Left cardiac atrium (tissue), 4 donors: Measurements from ENCODE around the gene PLOD2. TPM values are rescaled to one million over a fixed set of nuclear protein-coding genes. Genes with fewer than 3 reads are reported as not detected.
"Not testable (repeated sequence)": the region's sequence is repeated elsewhere in the genome, so short reads cannot be mapped to it uniquely, and the experiment has no call there.

Experiments
- ATAC-seq, 2 donors: fragments of 200-7000 bp; cut with Tn5 transposase; one replicate each; pipeline ENCODE4 v1.9.1; 2020; ENCODE audit warnings: mild to moderate bottlenecking in 2 of 2, moderate library complexity in 2 of 2
- DNase-seq: peaks from one replicate; pipeline ENCODE4 v3.0.0-alpha.2; 2020
- intact Hi-C, 2 donors: fragments of 100-400 bp; cut with DNase I; formaldehyde crosslinking; loops; one replicate each; pipeline versions ENCODE4 v1.14.1 to v1.15.1; 2022 to 2023
- total RNA-seq, 2 donors: library from RNA; stranded (reverse); fragmentation: NEBNext Ultra II Directional; extraction: Animal tissue kit (Norgen Biotek cat#: 25700); gene quantifications; one replicate each; pipeline ENCODE4 v1.2.1, GENCODE V29; 2021
- donor health status: DM: no; HTN: yes; CAD: no.
- donor health status: DM: no; HTN: yes; CAD: no; lungs with severe emphysema.
- donor health status: DM: yes; HTN: yes; CAD: no.
- donor health status: Dilated cardiomyopathy.

PLOD2 gene
- total RNA-seq, 2 donors from 2014 or later = 35.7 to 39.0 TPM

DNA sequence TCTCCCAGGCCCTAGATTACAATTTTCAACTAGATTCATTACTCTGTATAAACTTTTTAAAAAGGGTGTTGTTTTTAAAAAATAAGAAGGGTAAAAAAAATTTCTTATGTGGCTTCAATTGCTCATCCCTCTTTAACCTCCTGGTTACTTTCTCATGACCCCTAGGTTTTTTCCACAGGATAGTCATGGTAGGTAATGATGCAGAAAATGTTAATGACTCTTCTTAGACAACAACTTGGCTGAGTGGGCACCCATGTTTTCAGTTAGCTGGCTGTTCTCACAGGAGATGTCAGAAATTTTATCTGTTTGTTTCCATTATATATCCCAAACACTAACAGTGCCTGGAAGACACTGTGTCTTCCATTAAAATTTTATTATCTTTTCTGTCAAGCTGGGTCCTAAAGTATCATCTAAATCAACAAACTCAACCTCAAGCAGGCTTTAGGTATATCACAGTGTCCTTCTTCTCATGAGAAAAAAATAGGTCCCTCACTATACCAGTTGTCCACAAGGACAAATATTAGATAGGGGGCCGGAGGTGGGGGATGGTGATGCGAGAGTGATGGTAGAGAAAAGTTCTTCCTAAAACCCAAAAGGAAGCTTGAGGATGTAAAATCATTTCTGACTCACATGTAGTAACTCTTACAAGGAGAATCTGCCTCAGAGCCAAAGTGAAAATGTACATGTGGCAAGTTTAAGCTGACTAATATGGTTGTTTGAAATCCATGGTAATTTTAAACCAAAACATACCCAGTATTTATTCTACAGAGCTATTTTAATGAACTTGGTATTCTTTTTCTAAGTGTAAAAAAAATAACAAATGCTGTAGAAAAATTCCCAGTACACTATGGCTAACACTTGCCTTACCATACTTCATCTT, 43.3 kb downstream of the PLOD2 start:
- no peak for ATAC-seq
- DNase-seq = no peak
- intact Hi-C loops = no loop called here

DNA sequence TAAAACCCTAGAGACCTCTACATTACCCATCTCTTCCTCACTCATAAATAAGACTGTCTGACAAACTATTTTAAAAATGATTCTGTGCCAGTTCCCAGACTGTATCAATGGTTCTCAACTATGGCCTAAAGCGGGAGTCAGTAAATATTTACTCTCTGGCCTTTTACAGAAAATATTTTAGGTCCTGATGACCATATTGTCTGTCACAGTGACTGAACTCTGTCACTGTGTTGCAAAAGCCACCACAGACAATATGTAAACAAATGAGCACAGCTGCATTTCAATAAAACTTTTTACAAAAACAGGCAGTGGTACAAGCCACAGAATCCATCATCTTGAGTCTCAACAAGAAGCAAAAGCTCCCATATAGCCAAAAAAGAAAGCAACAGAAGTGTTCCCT, 45.4 kb downstream of the PLOD2 start:
- DNase-seq = no peak
- ATAC-seq = no peak
- intact Hi-C loops = no loop called here

DNA sequence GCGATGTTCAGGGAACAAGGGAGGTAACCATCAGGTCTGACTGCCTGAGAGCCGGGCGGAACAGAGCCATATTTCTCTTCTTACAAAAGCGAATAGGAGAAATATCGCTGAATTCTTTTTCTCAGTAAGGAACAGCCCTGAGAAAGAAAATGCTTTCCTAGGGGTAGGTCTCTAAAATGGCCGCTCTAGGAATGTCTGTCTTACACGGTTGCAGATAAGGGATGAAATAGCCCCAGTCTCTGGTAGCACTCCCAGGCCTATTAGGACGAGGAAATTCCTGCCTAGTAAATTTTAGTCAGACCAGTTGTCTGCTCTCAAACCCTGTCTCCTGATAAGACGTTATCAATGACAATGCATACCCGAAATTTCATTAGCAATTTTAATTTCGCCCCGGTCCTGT, 47.2 kb downstream of the PLOD2 start:
- ATAC-seq, DNase-seq, intact Hi-C loops: not testable (repeated sequence)

DNA sequence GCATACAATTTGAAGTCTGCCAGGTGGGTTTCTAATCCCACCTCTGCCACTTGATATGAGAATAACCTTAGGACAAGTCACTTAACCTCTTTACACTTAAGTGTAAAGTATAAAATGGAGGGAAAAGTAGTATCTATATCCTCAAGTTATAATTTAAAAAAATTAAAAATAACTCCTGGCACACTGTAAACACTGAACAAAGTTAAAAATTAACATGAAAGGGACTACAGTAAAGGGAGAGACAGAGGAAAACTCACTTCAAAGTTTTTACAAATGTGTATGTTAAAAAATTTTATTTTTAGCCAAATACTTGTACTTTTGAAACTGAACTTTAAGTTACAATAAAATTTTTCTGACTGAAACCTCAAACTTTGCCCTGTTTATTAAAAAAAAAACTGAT, 49.6 kb downstream of the PLOD2 start:
- intact Hi-C loops = no loop called here
- ATAC-seq = no peak
- DNase-seq = no peak

DNA sequence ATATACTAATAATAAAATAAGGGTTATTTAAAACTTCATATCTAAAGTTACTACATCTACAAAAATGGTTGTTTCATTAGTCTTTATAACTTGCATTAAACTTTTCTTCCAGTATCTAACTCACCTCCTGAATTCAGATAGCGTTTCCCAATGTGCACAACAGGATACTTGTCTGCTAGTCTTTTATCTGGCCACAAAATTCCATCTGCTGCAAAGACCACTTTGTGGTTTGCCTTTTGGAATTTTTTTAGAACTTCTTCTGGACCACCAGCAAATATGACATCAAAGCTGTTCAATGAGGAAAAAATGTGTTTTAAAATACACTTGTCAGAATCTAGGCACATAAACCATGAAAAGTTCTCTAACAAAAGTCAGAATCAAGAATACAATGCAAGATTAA, 50.8 kb downstream of the PLOD2 start:
- no peak for ATAC-seq
- intact Hi-C loops = no loop called here
- DNase-seq = no peak

DNA sequence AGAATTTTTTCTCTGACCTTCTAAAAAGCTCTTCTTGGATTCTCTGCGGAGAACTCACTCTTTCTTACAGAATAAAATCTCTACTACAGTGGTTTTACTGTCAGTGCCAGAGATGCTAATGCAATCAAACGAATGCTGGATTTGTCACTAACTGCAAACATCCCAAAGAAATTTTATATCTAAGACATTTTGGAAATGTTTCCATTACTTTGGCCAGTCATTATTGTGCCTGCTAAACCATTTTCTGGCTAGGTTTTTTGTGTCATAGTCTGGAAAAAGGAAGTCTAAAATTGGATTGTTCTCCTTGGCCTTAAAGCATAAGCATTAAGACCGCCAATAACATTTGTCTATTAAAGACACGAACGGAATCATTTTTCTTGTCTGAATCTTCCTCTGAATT, 54.0 kb downstream of the PLOD2 start:
- DNase-seq (no peak), ATAC-seq (no peak)
- intact Hi-C loops = no loop called here

DNA sequence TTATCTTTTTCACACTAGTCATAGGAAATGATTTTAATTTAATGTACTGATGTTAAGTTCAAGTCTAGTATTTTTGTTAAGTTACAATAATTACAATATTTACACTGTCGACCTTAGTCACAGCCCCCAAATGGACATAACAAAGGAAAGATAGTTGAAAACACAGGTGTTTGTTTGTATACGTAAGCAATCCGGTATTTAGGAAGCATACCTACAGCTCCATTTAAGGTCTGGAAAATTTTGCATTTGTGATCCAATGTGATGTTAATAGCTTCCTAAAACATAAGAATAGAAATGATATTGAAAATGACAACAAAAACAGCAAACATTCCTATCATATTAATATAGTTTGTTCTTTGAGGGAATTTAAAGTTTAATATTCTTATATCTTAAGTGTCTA, 56.9 kb downstream of the PLOD2 start:
- DNase-seq (no peak), ATAC-seq (no peak)

DNA sequence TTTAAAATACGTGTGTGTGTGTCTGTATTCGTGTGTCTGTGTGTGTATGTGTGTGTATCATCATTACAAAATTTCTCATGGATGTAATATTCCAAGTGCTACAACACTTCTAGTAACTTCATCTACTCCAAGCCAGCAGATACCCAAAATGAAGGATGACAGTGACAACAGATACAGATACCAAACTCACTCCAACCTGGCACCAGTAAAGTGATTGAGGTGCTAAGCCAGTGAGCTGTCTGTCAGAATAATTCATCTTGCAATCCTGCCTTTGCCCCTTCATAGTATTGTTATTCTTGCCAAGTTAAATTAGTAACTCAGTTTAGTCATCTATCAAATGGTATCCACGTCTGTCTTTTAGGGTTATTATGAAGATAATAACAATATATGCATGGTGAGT, 58.1 kb downstream of the PLOD2 start:
- intact Hi-C loops = no loop called here
- peak in 1 of 2 donors; percentile 37 for ATAC-seq
- no peak for DNase-seq

More for the DNA sequence above, 56.9 kb downstream of the PLOD2 start:
- intact Hi-C loops = no loop called here

DNA sequence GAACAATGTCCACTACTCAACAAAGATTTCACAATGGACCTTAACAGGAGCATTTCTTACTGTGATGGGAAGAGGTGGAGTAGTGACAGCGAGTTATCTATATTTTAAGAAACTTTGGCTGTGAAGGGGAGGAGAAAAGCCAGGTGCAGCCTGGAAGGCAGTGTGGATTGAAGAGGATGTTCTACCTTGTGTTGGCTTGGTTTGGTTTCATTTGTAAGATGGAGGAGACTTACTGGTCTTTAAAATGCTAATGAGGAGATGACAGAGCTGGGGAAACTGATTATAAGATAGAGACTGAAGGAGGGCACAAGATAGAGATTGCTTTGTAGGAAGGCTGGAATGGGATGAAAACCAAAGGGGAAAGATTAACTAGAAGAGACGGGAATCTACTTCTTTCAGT, 59.4 kb downstream of the PLOD2 start:
- ATAC-seq = no peak
- no peak for DNase-seq
- intact Hi-C loops = no loop called here

DNA sequence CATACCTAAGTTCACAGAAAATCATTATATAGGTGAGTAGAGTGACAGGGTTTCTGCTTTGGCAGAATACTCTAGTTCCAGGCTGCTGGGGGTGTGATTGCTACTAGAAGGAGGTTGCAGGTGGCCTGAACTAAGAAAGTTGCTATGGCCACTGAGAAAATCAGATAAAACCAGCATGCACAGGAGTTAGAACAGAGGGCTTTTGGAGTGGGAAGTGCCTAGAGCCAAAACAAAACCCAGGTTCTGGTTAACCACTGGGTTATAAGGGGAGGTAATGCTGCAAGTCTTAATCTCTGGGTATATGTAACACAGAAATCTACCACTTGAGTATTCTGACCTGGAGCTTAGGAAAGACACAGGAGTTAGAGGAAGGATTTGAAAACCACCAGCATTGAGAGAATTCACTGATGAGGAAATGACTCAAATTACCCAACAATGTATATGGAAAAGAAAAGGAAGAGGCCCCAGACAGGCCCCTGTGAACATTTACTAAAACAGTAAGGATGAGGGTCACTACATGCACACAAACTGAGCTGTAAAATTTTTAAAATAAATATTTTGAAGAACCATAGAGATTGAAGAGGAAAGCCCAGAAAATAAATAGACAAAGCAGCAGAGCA, 60.0 kb downstream of the PLOD2 start:
- no peak for ATAC-seq
- intact Hi-C loops = no loop called here
- DNase-seq = no peak

DNA sequence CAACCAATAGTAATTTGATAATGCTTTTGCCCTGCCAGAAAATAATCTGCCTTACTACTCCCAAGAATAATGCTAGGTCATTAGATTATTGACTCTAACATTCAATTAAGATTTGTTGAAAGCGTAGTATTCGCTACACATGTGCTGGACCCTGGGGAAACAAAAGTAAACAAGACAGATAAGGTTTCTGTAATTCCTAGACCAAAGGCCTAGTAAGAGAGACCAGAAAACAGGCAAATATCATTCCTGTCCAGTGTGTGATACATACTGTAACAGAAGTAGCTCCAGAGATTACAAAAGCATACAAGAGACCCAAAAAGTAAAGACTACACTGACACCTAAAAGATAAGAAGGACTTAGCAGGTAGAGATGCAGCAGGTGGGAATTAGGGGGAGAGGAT, 60.8 kb downstream of the PLOD2 start:
- DNase-seq (no peak), ATAC-seq (no peak)
- intact Hi-C loops = no loop called here

DNA sequence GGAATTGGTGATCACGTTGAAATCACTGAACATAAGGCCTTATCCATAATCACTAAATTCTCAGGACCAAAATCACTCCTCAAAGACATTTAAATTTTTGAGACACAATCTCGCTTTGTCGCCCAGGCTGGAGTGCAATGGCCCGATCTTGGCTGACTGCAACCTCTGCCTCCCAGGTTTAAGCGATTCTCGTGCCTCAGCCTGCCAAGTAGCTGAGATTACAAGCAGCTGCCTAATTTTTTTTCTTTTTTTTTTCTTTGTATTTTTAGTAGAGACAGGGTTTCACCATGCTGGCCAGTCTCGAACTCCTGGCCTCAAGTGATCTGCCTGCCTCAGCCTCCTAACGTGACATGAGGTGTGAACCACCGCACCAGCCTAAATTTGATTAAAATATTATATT, 61.7 kb downstream of the PLOD2 start:
- ATAC-seq = peak in 1 of 2 donors; percentile 21
- intact Hi-C loops = no loop called here
- DNase-seq = no peak

DNA sequence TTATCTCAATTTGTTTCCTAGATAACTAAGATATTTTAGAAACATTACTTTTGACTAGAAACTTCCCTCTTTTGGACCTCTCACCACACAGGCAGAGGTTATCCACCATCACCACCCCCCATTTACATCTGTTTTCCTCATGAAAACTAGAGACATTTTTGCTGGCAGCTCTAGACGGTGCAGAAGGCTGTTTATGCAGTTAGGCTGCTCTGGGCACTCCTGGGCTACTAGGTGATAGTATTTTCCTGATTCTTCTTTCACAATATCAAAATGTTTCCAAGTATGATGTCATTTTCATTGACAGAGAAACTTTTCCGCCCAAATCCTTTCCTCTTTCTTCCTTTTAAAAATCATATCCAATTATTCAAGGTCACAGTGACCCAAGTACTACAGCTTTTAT, 67.1 kb downstream of the PLOD2 start:
- DNase-seq = no peak
- ATAC-seq = peak; percentile 57 to 79
- intact Hi-C loops = no loop called here

DNA sequence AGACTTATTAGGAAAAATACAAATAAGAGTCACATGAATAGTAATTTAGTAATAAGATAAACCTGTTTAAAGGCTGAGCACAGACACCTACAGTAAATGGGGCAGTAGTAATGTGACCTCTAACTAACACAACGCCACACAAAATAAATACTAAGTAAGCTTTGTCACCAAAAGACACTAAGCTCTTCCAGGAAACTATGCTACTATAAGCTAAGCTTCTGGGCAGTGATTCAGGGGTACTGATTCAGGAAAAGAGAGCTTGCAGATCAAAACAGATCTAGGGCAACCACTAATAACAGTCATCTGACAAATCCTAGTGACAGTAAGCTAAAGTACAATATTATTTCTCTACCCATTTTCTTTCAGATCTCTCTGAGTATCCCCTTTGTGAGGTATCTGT, 68.8 kb downstream of the PLOD2 start:
- peak in 1 of 2 donors; percentile 26 for ATAC-seq
- intact Hi-C loops = no loop called here
- no peak for DNase-seq

DNA sequence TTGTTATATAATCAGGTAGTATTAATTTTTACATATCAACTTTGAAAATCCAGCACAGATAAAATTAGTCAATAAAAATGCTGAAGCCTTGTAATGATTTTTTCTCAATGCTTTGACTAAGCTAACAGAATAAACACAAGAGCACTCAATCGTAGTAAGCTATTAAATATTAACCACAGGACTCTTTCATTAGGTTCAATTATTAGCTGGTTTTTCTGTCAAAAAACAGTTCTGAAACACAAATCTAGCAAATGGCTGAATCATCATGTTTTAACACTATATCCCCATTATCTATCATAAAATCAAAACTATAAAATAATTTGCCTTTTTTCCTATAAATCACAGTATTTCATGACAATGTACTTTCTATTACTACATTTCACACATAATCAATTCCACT, 69.6 kb downstream of the PLOD2 start:
- ATAC-seq = no peak
- no peak for DNase-seq
- intact Hi-C loops = no loop called here

DNA sequence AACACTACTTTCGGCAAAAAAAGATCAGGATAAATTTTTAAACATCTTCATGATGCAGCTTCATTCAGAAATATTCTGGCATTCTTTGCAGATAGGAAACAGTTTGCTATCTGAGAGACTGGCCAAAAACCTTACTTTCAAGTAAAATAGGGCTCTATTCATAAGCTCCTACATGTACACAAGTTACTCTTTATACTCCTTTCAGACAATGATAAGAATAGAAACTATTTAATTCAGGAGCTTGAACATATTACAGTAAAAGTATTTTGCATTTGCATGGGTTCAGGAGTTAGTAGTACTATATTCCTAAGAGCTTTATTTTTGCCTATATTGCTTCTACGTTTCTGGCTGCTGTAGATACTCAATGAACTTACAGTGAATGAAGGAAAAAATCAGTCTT, 70.5 kb downstream of the PLOD2 start:
- ATAC-seq (no peak), DNase-seq (no peak)
- intact Hi-C loops = no loop called here

DNA sequence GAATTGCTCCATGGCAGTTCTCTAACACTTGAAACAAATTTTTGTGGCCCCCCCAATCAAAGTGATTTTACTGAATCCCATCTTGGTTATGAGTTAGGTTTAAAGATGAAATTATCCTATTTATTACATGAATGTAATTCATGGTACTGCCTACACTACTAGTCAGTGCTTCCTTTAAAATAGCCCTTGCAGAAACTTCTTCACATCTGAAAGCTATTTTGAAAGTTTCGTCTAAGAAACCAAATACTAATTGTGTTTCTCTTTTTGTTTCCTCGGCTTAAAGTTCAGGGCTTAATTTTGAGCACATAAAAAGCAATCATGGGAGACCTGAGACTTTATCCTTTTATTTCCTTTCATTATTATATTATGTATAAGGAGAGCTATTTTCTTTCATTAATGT, 72.1 kb downstream of the PLOD2 start:
- no peak for DNase-seq
- intact Hi-C loops = no loop called here
- ATAC-seq = no peak

DNA sequence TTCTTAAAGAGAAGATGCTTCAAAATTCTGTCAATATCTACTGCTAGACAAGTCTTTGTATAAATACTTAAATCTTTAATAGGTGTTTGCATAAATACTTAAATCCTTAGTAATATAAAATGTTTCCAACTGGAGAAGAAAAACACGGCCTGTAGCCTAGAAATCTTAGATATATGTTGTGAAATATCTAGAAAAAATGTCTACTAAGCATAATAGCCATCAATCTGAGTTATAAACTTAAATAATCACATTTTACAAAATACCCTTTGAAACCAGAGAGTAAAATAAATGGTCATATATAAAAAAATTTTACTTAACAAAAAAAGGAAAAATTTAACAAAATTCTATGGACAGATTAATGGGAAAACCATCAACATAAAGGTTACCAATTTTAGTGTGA, 73.9 kb downstream of the PLOD2 start:
- intact Hi-C loops = no loop called here
- no peak for ATAC-seq
- DNase-seq = no peak

DNA sequence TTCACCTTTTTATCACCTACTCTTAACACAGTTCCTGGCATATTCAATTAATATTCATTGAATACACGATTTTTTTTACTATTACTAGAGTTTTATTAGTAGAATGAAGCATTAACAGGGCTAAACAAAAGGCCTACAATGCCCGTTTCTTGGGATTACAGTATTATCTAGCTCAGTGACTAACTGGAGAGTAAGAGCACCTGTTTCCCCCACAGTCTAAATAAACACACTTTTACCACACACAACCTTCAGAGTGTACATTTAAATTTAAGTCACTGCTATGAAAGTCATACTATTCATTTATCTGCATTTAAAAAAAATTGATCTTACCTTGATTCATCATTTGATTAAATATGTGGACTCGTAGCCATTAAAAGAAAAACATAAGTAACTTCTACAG, 74.8 kb downstream of the PLOD2 start:
- DNase-seq = no peak
- ATAC-seq = no peak
- intact Hi-C loops = no loop called here

DNA sequence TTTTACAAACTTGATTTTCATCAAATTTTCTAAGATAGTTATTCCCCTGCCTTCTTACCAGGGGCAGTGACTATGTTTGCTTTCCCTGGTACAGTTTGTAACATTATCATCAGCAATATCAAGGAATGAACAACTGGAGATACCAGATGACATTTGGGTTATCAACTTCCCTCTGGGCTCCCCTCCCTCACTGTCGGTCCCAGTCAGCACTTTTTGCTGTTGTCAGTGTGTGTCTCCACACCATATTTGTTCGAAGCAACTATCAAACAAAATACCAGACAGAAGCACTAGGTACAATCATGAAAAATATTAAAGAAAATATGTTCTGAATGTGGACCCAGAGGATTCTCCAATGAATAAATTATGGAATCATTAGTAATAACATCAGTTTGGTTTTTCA, 75.3 kb downstream of the PLOD2 start:
- ATAC-seq (no peak), DNase-seq (no peak)
- intact Hi-C loops = no loop called here

DNA sequence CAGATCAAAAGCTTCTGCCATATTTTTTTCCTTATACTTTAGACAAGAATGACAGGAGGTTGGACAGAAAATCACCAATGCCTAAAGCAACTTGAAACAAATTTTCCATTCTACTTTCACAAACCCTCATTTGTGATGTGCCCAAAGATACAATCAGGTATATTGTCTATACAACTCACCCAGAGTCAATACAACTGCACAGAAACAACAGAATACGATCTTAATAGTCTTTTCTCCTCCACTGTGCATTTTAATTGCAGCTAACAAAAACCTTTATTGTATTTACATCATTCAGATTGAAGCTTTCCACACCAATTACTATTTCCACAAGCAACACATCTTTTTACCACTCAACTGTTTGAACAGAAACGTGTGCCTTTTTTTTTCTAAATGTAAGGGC, 80.4 kb downstream of the PLOD2 start:
- ATAC-seq (no peak), DNase-seq (no peak)
- intact Hi-C loops = no loop called here
